CD4-positive, alpha-beta T cell (primary cell): ENCODE data around the gene ALG12. TPM values are rescaled to one million over a fixed set of nuclear protein-coding genes. Genes with fewer than 3 reads are reported as not detected.

Source experiments
- ATAC-seq: fragments of 200-7000 bp; cut with Tn5 transposase; one replicate; pipeline ENCODE4 v1.10.0; 2022; ENCODE audit warnings: mild to moderate bottlenecking; ENCODE audit not compliant: poor library complexity
- CTCF ChIA-PET: fragments of 350-600 bp; sonication (Branson Sonifier 250); formaldehyde crosslinking; loops from one replicate; lab custom pipeline; 2021; ENCODE audit warnings: antibody characterized with exemption, inconsistent platforms; lab: Charles Lee
- POLR2A ChIA-PET: fragments of 350-600 bp; sonication (Branson Sonifier 250); formaldehyde crosslinking; loops from one replicate; lab custom pipeline; 2021; ENCODE audit warnings: antibody characterized with exemption, inconsistent platforms; lab: Charles Lee
- DNase-seq, 14 experiments: peaks; one replicate each; pipeline ENCODE4 v3.0.0-alpha.2; 2013 to 2020; ENCODE audit warnings: mixed read lengths in 2 of 14
- H3K27ac ChIP-seq, 2 donors: one replicate each; pipeline versions ENCODE4 v1.5.1 to v1.7.0; 2013; ENCODE audit warnings: low read length in 2 of 2, low read depth in 1 of 2, mild to moderate bottlenecking in 1 of 2
- H3K27me3 ChIP-seq, 2 experiments: 1 replicate in 1 of 2; 2 replicates in 1 of 2; pipeline versions ENCODE4 v1.6.1 to v1.7.0; 2013; ENCODE audit warnings: low read length in 2 of 2, control low read depth in 1 of 2, mild to moderate bottlenecking in 1 of 2, moderate library complexity in 1 of 2; ENCODE audit not compliant: insufficient read depth in 2 of 2, control insufficient read depth in 1 of 2
- H3K36me3 ChIP-seq: one replicate; pipeline ENCODE4 v1.6.1; 2013; ENCODE audit warnings: low read length, control low read depth; ENCODE audit not compliant: insufficient read depth
- H3K4me1 ChIP-seq: one replicate; pipeline ENCODE4 v1.6.1; 2013; ENCODE audit warnings: low read length, control low read depth; ENCODE audit not compliant: insufficient read depth
- H3K4me3 ChIP-seq: one replicate; pipeline ENCODE4 v1.5.1; 2013; ENCODE audit warnings: mild to moderate bottlenecking, low read length, moderate library complexity
- H3K9me3 ChIP-seq, 2 experiments: 1 replicate in 1 of 2; 2 replicates in 1 of 2; pipeline versions ENCODE4 v1.6.1 to v1.7.0; 2013; ENCODE audit warnings: low read length in 2 of 2, mild to moderate bottlenecking in 2 of 2, control low read depth in 1 of 2, moderate library complexity in 1 of 2; ENCODE audit not compliant: control insufficient read depth in 1 of 2, insufficient read depth in 1 of 2
- H3K27ac Mint-ChIP-seq: one replicate; pipeline ENCODE4 v1.8.0; 2020; ENCODE audit warnings: mixed read lengths
- H3K27me3 Mint-ChIP-seq: one replicate; pipeline ENCODE4 v1.8.0; 2021; ENCODE audit warnings: mixed read lengths
- H3K36me3 Mint-ChIP-seq: one replicate; pipeline ENCODE4 v1.8.0; 2021; ENCODE audit warnings: low read depth, mixed read lengths
- H3K4me1 Mint-ChIP-seq: one replicate; pipeline ENCODE4 v1.8.0; 2021; ENCODE audit warnings: low read depth, mixed read lengths
- H3K4me3 Mint-ChIP-seq: one replicate; pipeline ENCODE4 v1.8.0; 2020; ENCODE audit warnings: mild to moderate bottlenecking, mixed read lengths
- H3K9me3 Mint-ChIP-seq: one replicate; pipeline ENCODE4 v1.8.0; 2020; ENCODE audit warnings: mixed read lengths
- CTCF ChIP-seq: fragments of 200-600 bp; IDR thresholded peaks from one replicate; pipeline ENCODE4 v1.8.0; 2022; ENCODE audit warnings: antibody characterized with exemption, mild to moderate bottlenecking
- intact Hi-C, 2 experiments: fragments of 100-400 bp; cut with DNase I in 1 of 2; cut with micrococcal nuclease in 1 of 2; formaldehyde crosslinking; loops; one replicate each; pipeline versions ENCODE4 v1.15.1 to v1.9.0; 2023 to 2025; cut with DNase I, micrococcal nuclease
- total RNA-seq, 174 experiments: library from RNA in 2 of 174; stranded (reverse) in 2 of 174; gene quantifications; one replicate each; pipeline ENCODE4 v1.2.3 and lab custom pipeline; 2021 to 2026

The ALG12 gene
- total RNA-seq, 2 experiments from 2014 or later, result 13.5 to 14.6 TPM

- Histone ChIP-seq H3K9me3 (peaks cover 13% of the 10 kb centered on the region in 2 experiments), H3K4me1 (peaks cover 37% of the 10 kb centered on the region), H3K27ac (no peak overlapping the region), H3K27me3 (no peaks in the 10 kb centered on the region), H3K36me3 (peaks cover 3% of the 10 kb centered on the region), H3K4me3 (no peak overlapping the region)
- TF ChIP-seq CTCF, result no peak
- Mint-ChIP-seq H3K36me3 (peaks cover 15% of the 10 kb centered on the region), H3K4me3 (peak overlapping the region; percentile 31), H3K9me3 (no peaks in the 10 kb centered on the region), H3K27me3 (no peaks in the 10 kb centered on the region), H3K4me1 (peaks cover 63% of the 10 kb centered on the region), H3K27ac (peak overlapping the region; percentile 51)
- POLR2A ChIA-PET, result interaction anchor here (1.0 kb wide), 1 partner anchor 23 kb away, joined by 3 read pairs; no protein-coding TSS in a partner anchor
- no peak for ATAC-seq
- intact Hi-C loops, result no loop called here
- DNase-seq, result no peak
- CTCF ChIA-PET, result interaction anchor here (0.9 kb wide), 1 partner anchor 18 kb away, joined by 4 read pairs; no protein-coding TSS in a partner anchor
These were observed 56.4 kb downstream of the ALG12 start for GRCh38 chr22:49861642-49862495.

GRCh38 chr22:49858827-49859226 lies 59.4 kb downstream of the ALG12 start:
- Mint-ChIP-seq H3K4me3 (peak overlapping the region; percentile 25), H3K36me3 (peaks cover 10% of the 10 kb centered on the region), H3K4me1 (peaks cover 61% of the 10 kb centered on the region), H3K27me3 (no peaks in the 10 kb centered on the region), H3K9me3 (no peaks in the 10 kb centered on the region), H3K27ac (no peak overlapping the region)
- H3K4me3 ChIP-seq, result no peak overlapping the region
- H3K36me3 ChIP-seq, result peaks cover 4% of the 10 kb centered on the region
- no peaks in the 10 kb centered on the region for H3K27me3 ChIP-seq
- intact Hi-C loops, result loop anchor here in 1 of 2 experiments (10.0 kb wide), 1 partner anchor 54 kb away; no protein-coding TSS in a partner anchor
- no peaks in the 10 kb centered on the region for H3K9me3 ChIP-seq
- no peak for TF ChIP-seq CTCF
- ChIA-PET POLR2A (no interaction called here), CTCF (no interaction called here)
- no peak overlapping the region for H3K27ac ChIP-seq
- H3K4me1 ChIP-seq, result peaks cover 55% of the 10 kb centered on the region
- no peak for DNase-seq
- ATAC-seq, result no peak

GRCh38 chr22:49856766-49857618 lies 61.2 kb downstream of the ALG12 start:
- Mint-ChIP-seq H3K27me3 (no peaks in the 10 kb centered on the region), H3K4me1 (peaks cover 54% of the 10 kb centered on the region), H3K4me3 (no peak overlapping the region), H3K9me3 (no peaks in the 10 kb centered on the region), H3K36me3 (peaks cover 10% of the 10 kb centered on the region), H3K27ac (no peak overlapping the region)
- no peaks in the 10 kb centered on the region for H3K9me3 ChIP-seq
- H3K4me1 ChIP-seq, result peaks cover 57% of the 10 kb centered on the region
- H3K27ac ChIP-seq, result no peak overlapping the region
- intact Hi-C loops, result loop anchor here in 1 of 2 experiments (10.0 kb wide), 1 partner anchor 52 kb away; no protein-coding TSS in a partner anchor
- CTCF ChIA-PET, result no interaction called here
- TF ChIP-seq CTCF, result no peak
- POLR2A ChIA-PET, result interaction anchor here (0.7 to 1.7 kb wide), 2 partner anchors 18 to 30 kb away, joined by 3 to 7 read pairs; no protein-coding TSS in a partner anchor
- H3K27me3 ChIP-seq, result no peaks in the 10 kb centered on the region
- DNase-seq, result no peak
- ATAC-seq, result no peak
- no peak overlapping the region for H3K4me3 ChIP-seq
- H3K36me3 ChIP-seq, result peaks cover 4% of the 10 kb centered on the region
